ENCODE data around the gene CTXND1.

The CTXND1 gene

DNA sequence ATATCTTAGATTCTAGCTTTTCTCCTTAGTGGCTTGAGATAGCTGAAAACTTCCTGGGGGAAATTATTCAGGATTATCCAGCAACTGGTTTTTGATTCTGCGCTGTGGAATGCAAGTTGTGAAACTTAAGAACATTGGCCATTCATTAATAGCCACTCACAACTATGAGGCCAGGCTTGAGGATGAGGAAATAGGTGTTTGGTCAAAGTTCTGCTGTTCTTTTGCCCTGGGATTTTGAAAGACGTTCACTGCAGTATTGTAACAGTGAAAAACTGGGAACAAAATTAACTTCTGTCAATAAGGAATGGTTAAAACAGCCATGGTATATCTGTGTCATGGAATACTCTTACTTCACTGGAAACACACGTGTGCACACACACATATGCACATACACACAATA lies 44.1 kb downstream of the CTXND1 start:
- DNase-seq: no peak

DNA sequence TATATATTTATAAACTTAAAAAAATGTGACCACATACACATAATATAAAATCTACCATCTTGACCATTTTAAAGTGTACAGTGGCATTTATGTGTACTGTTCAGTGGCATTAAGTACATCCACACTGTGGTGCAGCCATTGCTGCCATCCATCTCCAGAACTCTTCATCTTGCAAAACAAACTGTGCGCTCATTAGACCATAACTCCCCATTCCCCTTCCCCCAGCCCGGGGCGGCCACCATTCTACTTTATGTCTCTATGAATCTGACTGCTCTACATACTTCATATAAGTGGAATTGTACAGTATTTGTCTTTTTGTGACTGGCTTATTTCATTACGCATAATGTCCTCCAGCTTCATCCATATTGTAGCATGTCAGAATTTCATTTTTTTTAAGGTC lies 47.8 kb downstream of the CTXND1 start:
- DNase-seq: no peak

DNA sequence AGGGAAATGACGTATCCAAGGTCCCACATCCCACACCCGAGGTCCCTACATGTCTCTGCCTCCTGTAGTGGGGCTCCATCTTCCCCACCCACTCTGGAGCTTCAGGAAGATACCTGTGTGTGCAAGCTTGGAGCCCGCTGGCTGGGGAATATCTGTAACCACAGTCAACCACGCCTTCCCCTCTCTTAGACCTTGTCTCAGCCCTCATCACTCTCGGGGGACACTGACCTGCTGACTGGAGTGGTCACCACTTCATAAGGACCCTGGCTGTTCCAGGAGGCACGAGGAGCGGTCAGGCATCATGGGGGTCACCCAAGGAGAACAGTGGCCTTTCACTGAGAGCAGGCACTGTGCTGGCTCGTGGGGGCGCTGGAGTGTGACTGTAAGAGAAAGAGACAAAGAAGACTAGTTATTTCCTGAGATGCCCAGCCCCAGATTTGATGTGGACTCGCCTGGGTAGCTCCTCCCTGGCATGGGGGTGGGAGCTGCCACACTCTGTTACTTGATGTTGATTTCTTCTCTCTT lies 48.6 kb downstream of the CTXND1 start:
- DNase-seq: no peak

DNA sequence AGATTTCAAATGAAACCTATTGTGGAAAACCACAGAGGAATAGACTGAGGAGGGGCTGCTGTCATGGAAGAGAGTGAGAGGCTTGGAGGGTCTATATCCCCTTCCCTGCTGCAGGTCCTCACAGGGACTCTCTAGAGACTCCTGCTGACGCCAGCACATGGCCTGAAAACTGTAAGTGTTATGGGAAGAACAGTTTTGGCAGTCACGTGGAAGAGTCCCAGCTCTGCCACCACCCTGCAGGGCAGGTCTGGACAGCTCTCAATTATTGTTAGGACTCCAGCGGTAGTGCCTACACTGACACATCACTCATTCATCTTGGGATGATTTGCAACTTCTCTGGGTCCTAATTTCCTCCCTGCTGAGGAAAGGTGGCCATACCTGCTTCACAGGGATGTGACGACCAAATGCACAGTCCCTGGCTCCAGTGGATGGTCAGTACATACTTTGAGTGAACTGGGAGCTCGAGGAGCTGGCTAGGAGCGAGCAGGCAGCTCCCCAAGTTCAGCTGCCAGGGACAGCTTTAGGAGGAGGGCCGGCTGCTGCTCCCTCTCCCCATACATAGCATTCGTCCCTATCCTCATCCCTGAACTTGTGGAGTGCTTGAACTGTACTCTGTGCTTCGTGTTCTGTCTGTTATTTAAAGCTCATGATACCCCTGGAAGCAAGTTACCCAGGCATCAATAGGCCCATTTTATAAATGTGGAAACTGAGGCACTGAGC lies 49.2 kb downstream of the CTXND1 start:
- DNase-seq: no peak

DNA sequence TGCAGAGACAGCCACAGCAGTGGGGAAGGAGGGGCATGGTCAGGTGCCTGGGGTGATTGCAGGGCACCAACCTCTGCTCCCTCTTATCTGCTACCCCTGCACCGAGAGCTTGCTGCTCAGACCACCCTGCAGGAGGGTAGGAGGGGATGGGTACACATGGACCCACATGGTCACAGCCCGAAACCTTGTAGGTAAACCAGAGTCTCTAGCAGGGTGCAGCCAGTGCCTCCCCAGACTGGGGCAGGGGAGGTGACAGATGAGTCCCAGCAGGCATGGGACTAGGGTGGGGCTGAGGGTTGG lies 50.0 kb downstream of the CTXND1 start:
- DNase-seq: no peak

DNA sequence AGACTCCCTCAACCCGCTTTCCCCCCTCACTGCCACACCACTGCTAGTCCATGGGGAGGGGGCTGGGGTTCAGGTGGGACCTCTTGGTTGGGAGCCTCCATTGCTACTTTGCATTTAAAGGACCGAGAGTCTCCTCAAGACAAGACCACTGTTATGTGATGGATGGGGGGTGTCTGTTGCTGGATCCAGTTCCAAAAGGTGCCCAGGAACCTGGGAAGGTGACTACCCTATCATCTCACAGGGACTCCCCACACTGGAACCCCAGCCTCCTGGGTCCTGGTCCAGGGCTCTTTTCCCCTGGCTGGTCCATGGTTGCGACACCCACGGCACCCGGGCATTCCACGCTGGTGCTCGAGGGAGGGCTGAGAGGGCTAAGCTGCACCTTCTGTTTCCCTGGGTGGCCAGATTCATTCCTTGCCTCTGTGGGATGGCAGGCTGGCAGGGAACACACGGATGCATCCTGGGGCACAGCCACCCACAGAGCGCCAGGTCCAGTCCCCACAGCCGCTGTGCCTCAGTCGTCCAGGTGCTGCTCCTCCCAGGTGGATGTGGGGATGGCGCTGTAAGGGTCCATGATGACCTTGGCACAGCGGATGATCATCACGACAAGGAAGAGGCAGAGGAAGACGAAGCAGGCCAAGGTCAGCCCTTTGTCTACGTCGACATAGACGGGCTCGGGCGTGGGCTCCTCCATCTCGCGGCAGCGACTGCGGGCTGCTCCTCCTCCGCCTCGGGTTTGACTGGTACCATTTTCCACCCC lies 50.6 kb downstream of the CTXND1 start:
- DNase-seq: no peak

DNA sequence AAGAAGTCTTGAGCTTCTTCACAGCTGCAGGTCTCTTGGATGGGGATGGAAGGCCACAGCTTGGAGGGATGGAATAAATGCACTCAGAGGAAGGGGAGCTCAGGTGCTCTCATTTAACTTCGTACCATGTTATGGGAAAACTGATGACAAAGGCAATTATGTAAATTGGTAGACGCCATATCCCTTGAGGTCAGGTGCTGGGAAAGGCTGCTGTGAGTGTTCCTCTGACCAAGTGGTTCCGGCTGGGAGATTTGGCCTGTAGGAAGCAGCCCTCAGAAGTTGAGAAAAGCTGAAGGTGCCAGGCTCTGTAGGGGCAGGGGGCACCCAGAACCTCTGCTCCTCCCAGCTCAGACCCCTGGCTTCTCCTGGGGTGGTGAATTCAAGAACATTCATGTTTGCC lies 52.1 kb downstream of the CTXND1 start:
- no peak for DNase-seq

DNA sequence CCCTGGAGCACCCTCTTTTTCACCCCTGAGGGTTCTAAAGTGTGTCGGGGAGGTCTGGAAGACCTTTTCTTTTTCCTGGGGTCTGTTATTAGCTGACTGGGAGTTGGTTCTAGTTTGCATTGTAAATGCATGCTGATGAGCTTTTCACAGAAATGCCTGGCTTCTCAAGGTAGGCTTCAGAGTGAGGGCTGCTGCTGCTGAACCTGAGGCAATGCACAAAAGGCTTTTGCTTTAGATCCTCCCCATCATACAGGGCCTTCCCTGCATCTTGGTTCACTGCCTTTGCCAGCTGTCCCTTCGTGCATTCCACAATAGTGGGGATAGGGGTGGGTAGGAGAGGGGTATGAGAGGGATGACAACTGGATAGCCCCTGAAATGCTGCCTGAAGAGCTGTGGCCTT lies 52.6 kb downstream of the CTXND1 start:
- DNase-seq: no peak

DNA sequence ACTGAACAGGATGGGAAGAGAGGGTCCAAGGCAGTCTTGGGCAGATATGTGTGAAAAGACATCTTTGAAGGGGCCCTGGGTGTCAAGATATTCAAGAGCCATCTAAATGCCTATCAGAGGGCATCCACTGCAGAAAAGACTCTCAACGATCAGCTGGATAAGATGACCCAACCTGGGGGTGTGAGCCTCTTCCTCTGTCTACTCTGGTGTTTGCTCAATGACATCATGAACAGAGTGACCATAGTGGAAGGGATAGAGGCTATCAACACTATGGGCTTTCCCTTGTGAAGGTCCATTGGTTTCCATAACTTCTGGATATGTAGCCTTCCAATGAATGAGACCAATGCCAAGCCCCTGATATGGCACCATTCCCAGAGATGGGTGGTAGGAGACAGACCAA lies 57.1 kb downstream of the CTXND1 start:
- no peak for DNase-seq

DNA sequence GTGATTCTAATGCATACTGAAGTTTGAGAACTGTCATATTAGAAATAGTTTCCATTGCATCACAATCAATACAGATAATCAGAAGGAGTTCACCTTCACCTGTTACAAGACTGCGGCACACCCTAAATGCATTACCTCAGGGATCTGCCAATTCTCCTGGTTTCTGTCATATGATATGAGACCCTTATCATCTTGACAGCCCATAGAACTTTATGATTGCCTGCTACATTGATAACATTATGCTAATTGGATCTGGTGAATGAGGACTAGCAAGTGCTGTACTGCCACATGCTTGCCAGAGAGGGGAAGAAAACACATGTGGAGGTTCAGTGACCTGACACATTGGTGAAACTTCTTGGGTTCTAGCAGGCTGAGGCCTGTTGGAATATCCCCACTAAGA lies 57.8 kb downstream of the CTXND1 start:
- no peak for DNase-seq

DNA sequence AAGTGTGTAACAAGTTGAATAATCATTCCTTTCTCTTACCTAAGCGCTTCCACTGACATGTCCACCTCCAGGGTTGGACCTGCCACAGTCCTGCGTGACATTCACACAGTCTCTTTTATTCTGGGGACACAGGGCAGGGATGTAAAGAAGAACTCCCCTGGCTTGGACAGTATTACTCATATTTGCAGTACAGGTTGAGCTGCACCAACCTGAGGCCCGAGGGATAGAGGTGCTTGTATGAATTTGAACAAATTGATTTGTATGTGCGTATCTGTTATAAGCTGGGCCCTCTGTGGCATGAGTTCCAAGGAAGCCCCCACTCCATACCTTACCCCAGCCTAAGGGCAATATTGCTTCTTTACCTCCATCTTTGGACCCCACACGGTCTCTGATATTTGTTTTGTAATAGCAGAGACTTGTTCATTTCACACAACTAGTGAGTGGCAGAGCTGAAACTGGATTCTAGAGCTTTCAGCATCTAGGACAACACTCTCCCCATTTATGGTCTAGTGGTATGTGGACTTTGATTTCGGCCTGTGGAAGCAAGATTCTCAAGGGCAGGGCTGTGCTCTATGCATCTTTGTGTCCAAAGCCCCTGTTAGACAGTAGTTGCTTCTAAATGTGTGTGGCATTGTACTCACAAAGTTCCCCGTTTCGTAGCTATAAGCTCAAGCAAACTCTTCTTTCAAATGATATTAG lies 60.0 kb downstream of the CTXND1 start:
- DNase-seq: no peak

DNA sequence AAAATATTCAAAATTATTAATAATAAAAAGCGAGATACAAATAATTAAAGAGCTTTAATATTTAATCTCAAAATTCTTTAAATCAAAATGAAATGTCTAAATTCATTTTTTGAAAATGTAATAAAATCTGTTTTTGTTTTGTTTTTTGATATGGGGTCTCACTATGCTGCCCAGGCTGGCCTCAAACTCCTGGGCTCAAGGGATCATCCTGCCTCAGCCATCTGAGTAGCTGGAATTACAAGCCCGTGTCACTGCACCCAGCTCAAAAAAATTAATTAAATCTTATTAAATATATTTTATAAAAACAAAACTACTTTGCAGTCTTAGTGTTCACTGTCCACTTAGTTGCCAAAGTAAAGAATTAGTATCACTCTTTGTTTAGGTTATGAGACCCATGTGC lies 60.8 kb downstream of the CTXND1 start:
- no peak for DNase-seq

DNA sequence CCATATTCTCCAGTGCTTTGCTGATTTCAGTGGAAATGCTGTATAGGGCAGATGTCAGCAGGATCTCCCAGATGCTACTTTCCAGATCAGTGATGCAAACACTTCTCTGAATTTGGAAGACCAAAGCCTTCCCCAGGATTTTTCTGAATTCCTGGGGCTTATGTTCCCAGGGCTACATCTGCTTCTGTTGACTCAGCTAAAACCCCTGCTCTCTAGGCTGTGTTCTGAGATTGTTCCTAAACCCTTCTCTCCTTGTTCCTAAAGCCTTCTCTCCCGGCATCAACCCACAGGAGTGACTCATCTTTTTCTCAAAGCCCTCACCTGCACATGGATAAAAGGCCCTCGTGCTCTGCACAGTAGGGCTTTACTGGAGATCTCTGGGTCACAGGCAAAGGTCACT lies 63.8 kb downstream of the CTXND1 start:
- no peak for DNase-seq

DNA sequence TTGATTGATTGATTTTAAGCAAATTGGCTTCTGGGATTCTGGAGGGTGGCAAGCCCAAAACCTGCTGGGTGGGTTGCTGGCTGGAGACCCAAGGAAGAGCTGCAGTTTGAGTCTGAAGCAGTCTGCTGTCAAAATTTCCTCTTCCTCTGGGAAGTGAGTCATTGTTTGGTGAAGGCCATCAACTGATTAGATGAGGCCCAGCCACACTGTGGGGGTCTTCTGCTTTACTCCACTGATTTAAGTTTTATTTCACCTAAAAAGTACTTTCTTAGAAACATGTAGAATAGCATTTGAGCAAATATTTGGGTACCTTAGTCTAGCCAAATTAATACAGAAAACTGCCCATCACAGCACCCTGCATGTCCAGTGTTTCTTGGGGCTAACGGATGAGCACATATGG lies 65.4 kb downstream of the CTXND1 start:
- no peak for DNase-seq

DNA sequence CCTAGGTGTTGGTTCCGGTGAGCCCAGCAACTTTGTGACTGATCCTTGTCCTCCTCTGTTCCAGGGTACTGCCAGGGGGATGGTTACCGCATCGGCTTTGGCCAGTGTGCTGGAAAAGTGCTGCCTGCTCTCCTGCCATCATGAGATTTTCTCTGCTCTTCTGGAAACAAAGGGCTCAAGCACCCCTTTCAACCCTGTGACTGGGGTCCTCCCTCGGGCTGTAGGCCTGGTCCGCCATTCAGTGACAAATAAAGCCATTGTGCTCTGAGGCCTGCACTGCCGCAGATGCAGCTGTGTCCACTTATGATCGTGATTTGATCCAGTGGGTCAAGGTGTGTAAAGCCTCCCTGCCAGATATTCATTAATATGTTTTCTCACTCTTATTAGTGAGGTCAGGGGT lies 65.9 kb downstream of the CTXND1 start:
- DNase-seq: no peak

DNA sequence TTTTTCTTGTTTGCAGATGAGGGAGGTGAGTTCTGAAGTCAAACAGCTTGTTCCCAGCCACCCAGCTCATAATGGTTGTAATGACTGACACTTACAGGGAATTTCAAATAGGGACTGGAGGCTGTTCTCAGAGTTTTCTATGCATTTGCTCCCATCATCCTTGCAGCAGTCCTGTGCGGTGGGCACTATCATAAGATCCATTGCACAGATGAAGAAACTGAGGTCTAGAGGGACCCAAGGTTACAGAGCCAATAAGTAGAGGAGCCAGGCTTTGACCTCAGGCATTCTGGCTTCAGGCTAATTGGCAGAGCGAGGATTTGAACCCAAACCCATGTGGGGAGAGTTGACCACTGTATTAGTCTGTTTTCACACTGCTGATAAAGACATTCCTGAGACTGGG lies 66.9 kb downstream of the CTXND1 start:
- no peak for DNase-seq

DNA sequence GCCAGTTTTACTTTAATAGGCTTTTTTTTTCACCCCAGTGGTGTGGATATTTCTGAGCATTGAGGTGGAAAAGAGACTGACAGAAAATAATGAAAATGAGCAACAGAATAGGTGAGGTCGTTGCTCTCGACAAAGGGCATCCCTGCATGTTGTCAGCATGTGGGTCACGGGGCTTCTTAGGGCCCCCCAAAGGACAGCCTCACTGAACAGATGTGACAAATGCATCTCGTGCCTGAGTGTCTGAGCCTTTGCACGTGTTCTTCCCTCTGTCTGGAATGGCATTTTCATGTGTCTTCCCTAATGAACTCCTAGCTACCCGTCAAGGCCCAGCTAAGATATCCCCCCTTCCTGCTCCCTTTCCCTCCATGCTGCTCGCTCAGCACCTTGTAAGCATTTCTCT lies 67.5 kb downstream of the CTXND1 start:
- no peak for DNase-seq

DNA sequence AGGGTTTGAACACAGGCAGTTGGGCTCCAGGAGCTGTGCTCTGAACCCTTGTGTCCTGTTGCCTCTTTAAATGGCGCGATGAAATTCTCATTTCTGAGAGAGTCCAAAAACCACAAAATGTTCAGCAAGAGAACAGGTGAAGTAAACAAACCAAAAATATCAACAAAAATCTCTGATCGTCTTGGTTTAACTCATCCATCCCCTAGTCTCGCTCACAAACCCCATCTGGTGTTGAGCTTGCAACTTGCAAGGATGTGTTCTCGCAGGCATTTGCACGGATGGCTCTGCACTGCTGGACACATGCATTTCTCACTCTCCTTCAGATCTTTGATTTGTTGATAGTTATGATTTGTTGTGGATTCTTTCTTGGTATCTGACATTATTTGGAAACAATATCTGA lies 68.1 kb downstream of the CTXND1 start:
- DNase-seq: no peak

DNA sequence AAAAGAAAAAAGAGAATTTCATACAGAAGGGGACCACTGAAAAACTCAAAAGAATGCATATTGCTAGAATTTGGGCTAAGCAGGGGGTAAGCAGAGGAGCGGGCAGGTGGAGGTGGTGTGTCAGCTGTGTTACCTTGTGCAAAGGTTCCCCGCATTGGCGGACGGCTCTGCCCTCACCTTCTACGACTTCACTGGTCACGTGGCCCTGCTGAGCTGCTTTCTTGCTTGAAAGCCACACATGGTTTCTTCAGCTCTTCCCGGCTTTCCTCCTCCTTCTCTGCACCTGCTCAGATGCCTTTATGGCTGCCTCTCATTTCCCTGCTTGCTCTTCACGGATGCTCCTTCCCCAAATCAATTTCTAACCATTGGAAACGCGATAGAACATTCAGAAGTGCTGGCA lies 68.7 kb downstream of the CTXND1 start:
- DNase-seq: no peak

DNA sequence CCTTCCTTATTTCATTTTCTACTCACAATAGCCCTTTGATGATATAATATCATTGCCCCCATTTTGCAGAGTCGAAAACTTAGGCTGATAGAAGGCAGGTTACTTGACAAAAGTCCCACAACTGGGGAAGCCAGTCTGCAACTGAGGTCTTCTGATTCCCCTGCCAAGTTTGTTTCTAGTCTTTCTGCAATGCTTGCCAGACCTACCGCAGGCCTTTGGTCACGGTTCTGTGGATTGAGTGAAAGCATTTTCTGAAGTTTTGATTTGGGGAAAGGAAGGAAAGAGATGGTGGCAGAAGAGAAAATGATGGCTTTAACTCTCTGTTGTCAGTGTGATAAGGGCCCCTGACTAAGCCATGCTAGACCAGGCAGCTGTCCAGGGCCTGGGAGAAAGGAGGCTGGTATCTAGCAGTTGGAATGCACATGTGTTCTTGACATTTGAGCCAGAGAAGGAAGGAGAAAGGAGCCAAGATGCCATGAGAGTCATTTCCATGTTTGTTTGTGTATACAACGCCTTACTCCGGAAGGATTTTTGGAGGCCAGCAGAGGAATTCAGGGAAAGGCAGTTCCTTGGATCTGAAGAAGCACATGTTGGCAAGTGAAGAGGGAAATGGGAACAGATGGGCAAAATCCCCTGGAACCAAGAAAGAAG lies 69.3 kb downstream of the CTXND1 start:
- DNase-seq: no peak

DNA sequence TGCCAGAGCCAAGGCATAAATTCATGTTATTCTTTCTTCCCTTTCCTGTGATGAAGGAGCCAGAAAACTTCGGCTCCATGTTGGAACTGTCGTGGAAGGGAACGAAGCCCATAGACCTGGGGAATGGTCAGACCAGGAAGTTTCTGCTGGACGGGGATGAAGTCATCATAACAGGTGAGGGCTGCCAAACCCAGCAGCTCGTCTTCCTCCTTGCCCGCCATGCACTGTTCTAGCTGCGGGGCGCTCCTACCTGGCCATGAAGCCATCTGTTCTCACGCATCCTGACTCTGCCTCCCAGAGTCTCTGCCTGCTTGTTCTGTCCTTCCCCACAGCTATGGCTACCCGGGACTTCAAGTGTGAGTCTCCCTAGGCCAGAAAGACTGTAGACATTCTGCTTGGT lies 71.0 kb downstream of the CTXND1 start:
- no peak for DNase-seq

DNA sequence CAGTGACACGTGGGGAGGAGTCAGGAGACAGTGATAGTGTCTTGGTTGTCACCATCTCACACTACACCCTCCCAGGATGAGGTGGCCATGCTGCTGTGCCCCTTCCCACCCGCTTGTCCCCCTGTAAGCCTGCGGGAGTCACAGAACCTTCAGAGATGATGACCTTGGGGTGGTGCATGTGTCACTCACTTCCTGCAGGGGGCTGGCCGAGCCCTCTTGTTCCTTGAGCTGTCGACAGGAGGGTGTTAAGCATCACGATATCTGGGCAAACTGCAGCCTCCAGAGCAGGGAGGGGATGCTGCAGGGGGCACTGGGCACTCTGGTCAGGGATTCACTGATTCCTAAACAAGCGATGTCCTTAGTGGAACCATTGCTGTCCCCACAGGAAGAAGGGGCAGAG lies 71.5 kb downstream of the CTXND1 start:
- DNase-seq: no peak

DNA sequence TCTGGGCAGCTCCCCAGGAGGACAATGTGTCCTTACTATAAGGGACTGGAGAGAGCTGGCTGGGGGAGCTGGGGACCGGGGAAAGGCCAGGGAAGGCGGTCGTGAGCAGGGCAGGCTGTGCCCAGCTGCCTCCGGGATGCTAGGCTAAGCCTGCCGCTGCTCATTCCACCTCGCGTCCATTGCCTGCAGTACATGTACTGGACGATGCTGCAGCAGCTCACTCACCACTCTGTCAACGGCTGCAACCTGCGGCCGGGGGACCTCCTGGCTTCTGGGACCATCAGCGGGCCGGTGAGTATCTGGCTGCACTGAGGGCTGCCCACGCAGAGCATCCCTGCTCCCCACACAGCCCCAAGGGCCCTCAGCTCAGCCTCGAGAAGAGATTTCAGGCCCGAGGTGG lies 72.1 kb downstream of the CTXND1 start:
- DNase-seq: no peak
